ENCODE results near the gene MUSTN1. TPM values are rescaled to one million over a fixed set of nuclear protein-coding genes. Genes with fewer than 3 reads are reported as not detected.

MUSTN1 gene
- total and polyA plus RNA-seq, 2 donors = 2.9 to 44.5 TPM

- WGBS = 86% methylated on average over 16 of the region's 16 CpGs
- no peaks in the 10 kb centered on the region for H3K4me1 ChIP-seq (ENCODE audit: insufficient read depth)
- H3K27ac ChIP-seq (ENCODE audit: low read depth) = no peak overlapping the region
- H3K36me3 ChIP-seq (ENCODE audit: insufficient read depth) = no peaks in the 10 kb centered on the region
- H3K4me3 ChIP-seq (ENCODE audit: low read depth, low read length) = no peak overlapping the region
- DNase-seq (ENCODE audit: extremely low spot score) = no peak
These were observed 45.7 kb downstream of the MUSTN1 start for GRCh38 chr3:52788890-52789745.

GRCh38 chr3:52787672-52788625, 46.9 kb downstream of the MUSTN1 start:
- Histone ChIP-seq H3K4me1 (ENCODE audit: insufficient read depth) (no peaks in the 10 kb centered on the region), H3K4me3 (ENCODE audit: low read depth, low read length) (no peak overlapping the region), H3K27ac (ENCODE audit: low read depth) (no peak overlapping the region), H3K36me3 (ENCODE audit: insufficient read depth) (no peaks in the 10 kb centered on the region)
- WGBS = 57% methylated on average over 17 of the region's 17 CpGs
- no peak for DNase-seq (ENCODE audit: extremely low spot score)

- no peaks in the 10 kb centered on the region for H3K36me3 ChIP-seq (ENCODE audit: insufficient read depth)
- no peak for DNase-seq (ENCODE audit: extremely low spot score)
- no peak overlapping the region for H3K4me3 ChIP-seq (ENCODE audit: low read depth, low read length)
- WGBS = 87% methylated on average over 11 of the region's 11 CpGs
- H3K4me1 ChIP-seq (ENCODE audit: insufficient read depth) = no peaks in the 10 kb centered on the region
- H3K27ac ChIP-seq (ENCODE audit: low read depth) = no peak overlapping the region
These were observed 47.6 kb downstream of the MUSTN1 start for GRCh38 chr3:52787246-52787645.

GRCh38 chr3:52786330-52787215, 48.2 kb downstream of the MUSTN1 start:
- Histone ChIP-seq H3K4me1 (ENCODE audit: insufficient read depth) (no peaks in the 10 kb centered on the region), H3K27ac (ENCODE audit: low read depth) (no peak overlapping the region), H3K4me3 (ENCODE audit: low read depth, low read length) (no peak overlapping the region), H3K36me3 (ENCODE audit: insufficient read depth) (no peaks in the 10 kb centered on the region)
- WGBS = 87% methylated on average over 19 of the region's 19 CpGs
- DNase-seq (ENCODE audit: extremely low spot score) = no peak

- no peak overlapping the region for H3K4me3 ChIP-seq (ENCODE audit: low read depth, low read length)
- DNase-seq (ENCODE audit: extremely low spot score) = no peak
- no peak overlapping the region for H3K27ac ChIP-seq (ENCODE audit: low read depth)
- no peaks in the 10 kb centered on the region for H3K4me1 ChIP-seq (ENCODE audit: insufficient read depth)
- no peaks in the 10 kb centered on the region for H3K36me3 ChIP-seq (ENCODE audit: insufficient read depth)
- WGBS = 67% methylated on average over 5 of the region's 5 CpGs
These were observed 49.8 kb downstream of the MUSTN1 start for GRCh38 chr3:52784931-52785590.

- 84% methylated on average over 18 of the region's 18 CpGs for WGBS
- DNase-seq (ENCODE audit: extremely low spot score) = no peak
- no peaks in the 10 kb centered on the region for H3K36me3 ChIP-seq (ENCODE audit: insufficient read depth)
- H3K4me1 ChIP-seq (ENCODE audit: insufficient read depth) = no peaks in the 10 kb centered on the region
- H3K27ac ChIP-seq (ENCODE audit: low read depth) = no peak overlapping the region
- no peak overlapping the region for H3K4me3 ChIP-seq (ENCODE audit: low read depth, low read length)
These were observed 50.7 kb downstream of the MUSTN1 start for GRCh38 chr3:52784021-52784621.

GRCh38 chr3:52783211-52783555, 51.6 kb downstream of the MUSTN1 start:
- H3K36me3 ChIP-seq (ENCODE audit: insufficient read depth) = no peaks in the 10 kb centered on the region
- 82% methylated on average over 3 of the region's 3 CpGs for WGBS
- H3K4me1 ChIP-seq (ENCODE audit: insufficient read depth) = no peaks in the 10 kb centered on the region
- no peak for DNase-seq (ENCODE audit: extremely low spot score)
- H3K4me3 ChIP-seq (ENCODE audit: low read depth, low read length) = no peak overlapping the region
- H3K27ac ChIP-seq (ENCODE audit: low read depth) = no peak overlapping the region

Small RNA genes within 50 kb of the gene (small RNA-seq; reads per million reads assigned to genes)
- gene MIR8064 = not detected
- not detected for gene MUSTN1

Other genes with a start within 250 kb of the MUSTN1 start
- 125 TPM for gene PBRM1, start 149.1 kb downstream of the MUSTN1 start, total RNA-seq
- 25.1 TPM for gene PBRM1, start 149.1 kb downstream of the MUSTN1 start, polyA plus RNA-seq
- gene GNL3, start 149.0 kb downstream of the MUSTN1 start, total RNA-seq = 163 TPM
- gene GNL3, start 149.0 kb downstream of the MUSTN1 start, polyA plus RNA-seq = 47.0 TPM
- gene GLT8D1, start 129.2 kb downstream of the MUSTN1 start, total RNA-seq = 129 TPM
- gene GLT8D1, start 129.2 kb downstream of the MUSTN1 start, polyA plus RNA-seq = 46.3 TPM
- gene SPCS1, start 128.9 kb downstream of the MUSTN1 start, total RNA-seq = 52.0 TPM
- 152 TPM for gene SPCS1, start 128.9 kb downstream of the MUSTN1 start, polyA plus RNA-seq
- gene NEK4, start 64.1 kb downstream of the MUSTN1 start, total RNA-seq = 29.7 TPM
- 11.5 TPM for gene NEK4, start 64.1 kb downstream of the MUSTN1 start, polyA plus RNA-seq
- gene ITIH1, start 57.4 kb downstream of the MUSTN1 start, total RNA-seq = not detected
- gene ITIH1, start 57.4 kb downstream of the MUSTN1 start, polyA plus RNA-seq = 0.70 TPM
- gene ITIH3, start 40.2 kb downstream of the MUSTN1 start, total RNA-seq = 1.4 TPM
- gene ITIH3, start 40.2 kb downstream of the MUSTN1 start, polyA plus RNA-seq = 3.1 TPM
- gene ITIH4, start 4.3 kb downstream of the MUSTN1 start, total RNA-seq = 3.3 TPM
- 5.0 TPM for gene ITIH4, start 4.3 kb downstream of the MUSTN1 start, polyA plus RNA-seq
- 11.8 TPM for gene STIMATE, start 62.5 kb upstream of the MUSTN1 start, total RNA-seq
- gene STIMATE, start 62.5 kb upstream of the MUSTN1 start, polyA plus RNA-seq = 17.6 TPM
- gene SFMBT1, start 211.1 kb upstream of the MUSTN1 start, total RNA-seq = 17.8 TPM
- gene SFMBT1, start 211.1 kb upstream of the MUSTN1 start, polyA plus RNA-seq = 5.5 TPM